Thyroid gland (tissue), 4 donors: ENCODE results near the gene TBATA. TPM values are rescaled to one million over a fixed set of nuclear protein-coding genes. Genes with fewer than 3 reads are reported as not detected.

Experiments used
- DNase-seq, 2 donors: peaks; one replicate each; pipeline ENCODE4 v3.0.0-alpha.2; 2019
- H3K27ac ChIP-seq, 3 donors: fragments of 200-600 bp; sonication (generic); 1 replicate in 2 of 3; 2 replicates in 1 of 3; pipeline ENCODE4 v1.5.1; 2016 to 2019; ENCODE audit warnings: mild to moderate bottlenecking in 1 of 3, moderate library complexity in 1 of 3
- H3K27me3 ChIP-seq: fragments of 200-600 bp; sonication (generic); one replicate; pipeline ENCODE4 v1.5.1; 2019
- H3K36me3 ChIP-seq, 2 donors: fragments of 200-600 bp; sonication (generic); one replicate each; pipeline ENCODE4 v1.5.1; 2016 to 2019
- H3K4me1 ChIP-seq, 2 donors: fragments of 200-600 bp; sonication (generic); one replicate each; pipeline ENCODE4 v1.5.1; 2017 to 2019
- H3K4me3 ChIP-seq, 3 donors: fragments of 200-600 bp; sonication (generic); replicated peaks in 1 of 3; 1 replicate in 2 of 3; 2 replicates in 1 of 3; pipeline ENCODE4 v1.5.1; 2016; ENCODE audit warnings: mild to moderate bottlenecking in 1 of 3
- H3K9me3 ChIP-seq: fragments of 200-600 bp; sonication (generic); one replicate; pipeline ENCODE4 v1.5.1; 2017
- POLR2A ChIP-seq, 2 donors: fragments of 450-650 bp; IDR thresholded peaks; one replicate each; pipeline ENCODE4 v1.6.1; 2017; ENCODE audit warnings: antibody characterized with exemption in 2 of 2, mild to moderate bottlenecking in 2 of 2, moderate library complexity in 1 of 2
- WGBS, 2 donors: methylation state at CpG; one replicate each; pipeline ENCODE4 v1.1.5; 2017; 5-methylcytosine and 5-hydroxymethylcytosine counted together
- intact Hi-C: fragments of 100-400 bp; cut with DNase I; formaldehyde crosslinking; loops from one replicate; pipeline ENCODE4 v1.15.1; 2023
- total RNA-seq, 4 donors: library from RNA; depleted of rRNA; stranded (reverse); fragments of >200 nt; gene quantifications; one replicate each; pipeline ENCODE4 v1.2.3, GENCODE V29; 2016
- TF ChIP-seq, protein P1 (sequence below), 6 experiments: fragments of 200-600 bp in 3 of 6; fragments of 450-650 bp in 3 of 6; sonication (generic) in 3 of 6; IDR thresholded peaks; one replicate each; pipeline ENCODE4 v1.5.1; 2016 to 2019; ENCODE audit warnings: antibody characterized with exemption in 6 of 6, mild to moderate bottlenecking in 2 of 6, inconsistent platforms in 1 of 6, moderate library complexity in 1 of 6

The TBATA gene
- total RNA-seq, 4 donors from 2014 or later = not detected

DNA sequence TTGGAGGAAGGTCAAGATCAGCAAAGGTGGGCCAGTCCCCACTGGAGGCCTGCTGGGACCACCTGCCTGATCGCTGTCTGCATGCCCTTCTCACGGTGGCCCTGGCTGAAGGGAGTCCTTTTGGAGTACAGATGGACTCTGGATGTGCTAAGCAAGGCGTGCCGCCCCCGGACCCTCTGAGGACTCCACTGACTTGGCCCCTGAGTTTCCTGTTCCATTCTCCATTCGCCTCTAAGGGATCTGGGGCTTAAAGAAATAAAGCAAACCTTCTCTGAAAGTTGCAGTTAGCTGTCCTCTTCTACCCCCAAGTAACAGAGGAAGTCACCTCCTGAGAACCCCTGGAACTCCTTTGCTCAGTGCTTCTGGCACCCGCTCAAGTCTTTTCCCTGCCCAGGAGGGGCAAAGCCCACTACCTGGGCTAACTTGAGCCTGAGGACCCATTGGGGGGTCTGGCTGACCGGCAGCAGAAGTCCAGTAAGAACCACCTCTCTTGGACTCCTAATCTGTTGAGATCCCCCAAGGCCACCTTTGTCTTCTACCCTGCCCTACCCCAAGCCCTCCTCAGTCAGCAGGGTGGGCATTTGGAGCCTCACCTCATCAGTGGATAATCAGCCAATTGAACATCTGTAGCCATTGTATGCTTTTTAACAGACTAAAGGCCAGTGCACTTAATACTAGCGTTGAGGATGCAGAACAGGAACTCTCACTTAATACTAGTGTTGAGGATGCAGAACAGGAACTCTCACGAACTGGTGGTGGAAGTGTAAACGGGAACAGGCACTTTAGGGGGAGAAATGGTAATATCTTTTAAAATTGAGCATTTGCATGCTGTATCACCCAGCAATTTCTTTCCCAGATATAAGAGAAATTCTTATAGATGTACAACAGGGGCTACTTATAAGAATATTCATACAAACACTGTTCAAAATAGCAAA is 2.2 kb downstream of the TBATA start:
- Histone ChIP-seq H3K27me3 (no peaks in the 10 kb centered on the region), H3K9me3 (no peaks in the 10 kb centered on the region), H3K27ac (no peak overlapping the region), H3K4me1 (no peaks in the 10 kb centered on the region), H3K36me3 (no peaks in the 10 kb centered on the region), H3K4me3 (no peak overlapping the region)
- WGBS, 2 donors = 73 to 74% methylated on average over 11 of the region's 11 CpGs
- intact Hi-C loops = no loop called here
- TF ChIP-seq POLR2A (IDR thresholded peaks at IDR 0.05) = no peak
- TF ChIP-seq, protein P1, sequence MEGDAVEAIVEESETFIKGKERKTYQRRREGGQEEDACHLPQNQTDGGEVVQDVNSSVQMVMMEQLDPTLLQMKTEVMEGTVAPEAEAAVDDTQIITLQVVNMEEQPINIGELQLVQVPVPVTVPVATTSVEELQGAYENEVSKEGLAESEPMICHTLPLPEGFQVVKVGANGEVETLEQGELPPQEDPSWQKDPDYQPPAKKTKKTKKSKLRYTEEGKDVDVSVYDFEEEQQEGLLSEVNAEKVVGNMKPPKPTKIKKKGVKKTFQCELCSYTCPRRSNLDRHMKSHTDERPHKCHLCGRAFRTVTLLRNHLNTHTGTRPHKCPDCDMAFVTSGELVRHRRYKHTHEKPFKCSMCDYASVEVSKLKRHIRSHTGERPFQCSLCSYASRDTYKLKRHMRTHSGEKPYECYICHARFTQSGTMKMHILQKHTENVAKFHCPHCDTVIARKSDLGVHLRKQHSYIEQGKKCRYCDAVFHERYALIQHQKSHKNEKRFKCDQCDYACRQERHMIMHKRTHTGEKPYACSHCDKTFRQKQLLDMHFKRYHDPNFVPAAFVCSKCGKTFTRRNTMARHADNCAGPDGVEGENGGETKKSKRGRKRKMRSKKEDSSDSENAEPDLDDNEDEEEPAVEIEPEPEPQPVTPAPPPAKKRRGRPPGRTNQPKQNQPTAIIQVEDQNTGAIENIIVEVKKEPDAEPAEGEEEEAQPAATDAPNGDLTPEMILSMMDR (IDR thresholded peaks at IDR 0.05) = no peak
- no peak for DNase-seq

DNA sequence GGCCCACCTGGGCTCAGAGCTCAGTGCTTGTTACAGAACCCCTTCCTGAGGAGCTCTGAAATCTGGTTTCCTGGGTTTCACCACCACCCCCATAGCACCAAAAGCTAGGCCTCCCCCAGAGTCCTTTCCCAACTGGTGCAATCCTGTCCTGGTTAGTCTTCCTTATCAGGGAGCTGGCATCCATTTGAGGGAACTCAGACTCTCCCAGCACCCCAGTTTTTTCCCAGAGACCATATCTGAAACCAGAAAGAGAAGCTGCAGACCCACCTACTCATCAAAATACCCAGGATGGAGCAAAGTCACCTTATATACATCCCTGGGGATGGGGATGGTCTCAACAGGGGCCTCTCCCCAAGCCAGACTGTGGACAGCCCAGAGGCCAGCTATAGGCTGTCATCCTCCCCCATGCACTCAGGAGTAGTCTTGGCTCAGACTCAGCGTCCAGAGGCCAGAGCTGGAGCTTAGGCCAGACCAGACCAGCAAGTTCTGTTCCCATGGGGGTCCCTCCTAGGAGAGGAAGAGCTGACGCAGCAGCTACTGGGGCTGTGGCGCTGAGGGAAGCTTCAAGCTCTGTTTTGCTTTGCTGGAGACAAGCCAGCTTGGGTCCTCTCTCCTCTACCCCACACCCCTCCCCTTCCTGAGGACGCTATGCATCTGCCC is 3.0 kb downstream of the TBATA start:
- Histone ChIP-seq H3K9me3 (no peaks in the 10 kb centered on the region), H3K36me3 (no peaks in the 10 kb centered on the region), H3K4me3 (no peak overlapping the region), H3K4me1 (no peaks in the 10 kb centered on the region), H3K27me3 (no peaks in the 10 kb centered on the region), H3K27ac (no peak overlapping the region)
- intact Hi-C loops = no loop called here
- 25 to 62% methylated on average over 3 to 4 of the region's 4 CpGs for WGBS, 2 donors
- no peak for TF ChIP-seq POLR2A (IDR thresholded peaks at IDR 0.05)
- no peak for DNase-seq

DNA sequence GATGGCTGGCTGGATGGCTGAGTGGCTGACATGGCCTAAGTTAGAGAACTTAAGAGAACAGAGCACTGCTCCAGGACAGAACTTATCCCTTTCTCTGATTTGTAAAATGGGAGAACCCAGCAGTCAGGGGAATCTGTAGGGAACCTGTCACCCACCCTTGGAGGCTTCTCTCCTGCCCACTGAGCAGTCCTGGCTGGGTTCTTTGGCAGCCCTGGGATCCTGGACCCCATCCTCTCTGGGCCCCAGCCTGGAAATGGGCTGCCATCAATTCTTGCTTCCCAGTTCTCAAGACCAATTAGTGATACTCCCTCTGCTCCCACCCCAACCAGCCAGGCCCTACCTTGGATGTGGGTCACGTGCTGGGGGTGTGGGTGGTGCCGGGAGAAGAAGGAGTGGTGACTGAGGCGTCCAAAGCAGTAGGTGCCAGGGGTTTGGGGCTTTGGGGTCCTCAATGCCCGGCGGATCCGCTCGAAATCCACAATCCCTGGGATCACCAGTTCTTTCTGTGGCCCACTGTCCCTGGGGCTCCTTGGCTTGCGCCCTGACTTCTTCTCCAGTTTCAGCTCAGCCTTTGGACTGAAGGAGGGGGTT is 3.6 kb downstream of the TBATA start:
- no peaks in the 10 kb centered on the region for H3K27me3 ChIP-seq
- DNase-seq = no peak
- H3K4me3 ChIP-seq = no peak overlapping the region
- H3K27ac ChIP-seq = no peak overlapping the region
- intact Hi-C loops = no loop called here
- TF ChIP-seq POLR2A (IDR thresholded peaks at IDR 0.05) = no peak
- TF ChIP-seq, protein P1 (IDR thresholded peaks at IDR 0.05) = no peak
- no peaks in the 10 kb centered on the region for H3K4me1 ChIP-seq
- no peaks in the 10 kb centered on the region for H3K9me3 ChIP-seq
- no peaks in the 10 kb centered on the region for H3K36me3 ChIP-seq
- 93 to 99% methylated on average over 8 of the region's 8 CpGs for WGBS, 2 donors

DNA sequence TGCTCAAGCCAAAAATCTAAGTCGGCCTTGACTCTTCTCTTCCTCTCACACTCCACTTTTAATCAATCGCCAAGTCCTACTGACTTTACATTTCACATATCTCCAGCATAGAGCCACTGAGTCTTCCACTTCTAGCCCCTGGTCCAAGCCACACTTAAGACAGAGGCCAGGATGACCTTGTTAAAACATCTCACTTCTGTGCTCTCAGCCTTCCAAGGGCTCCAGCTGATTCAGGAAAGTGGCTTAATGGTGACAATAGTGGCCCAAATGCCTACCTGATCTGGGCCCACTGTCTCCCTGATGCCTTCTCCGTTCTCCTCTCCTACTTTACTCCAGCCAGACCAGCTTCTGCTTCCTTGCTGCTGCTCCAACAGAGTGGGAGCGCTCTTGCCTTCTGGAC is 4.4 kb downstream of the TBATA start:
- no peak for TF ChIP-seq POLR2A (IDR thresholded peaks at IDR 0.05)
- TF ChIP-seq, protein P1 (IDR thresholded peaks at IDR 0.05) = no peak
- no peaks in the 10 kb centered on the region for H3K27me3 ChIP-seq
- no peak overlapping the region for H3K27ac ChIP-seq
- intact Hi-C loops = no loop called here
- no peak for DNase-seq
- whole genome bisulfite sequencing, 2 donors = 89 to 97% methylated on average over 4 of the region's 4 CpGs
- no peaks in the 10 kb centered on the region for H3K9me3 ChIP-seq
- H3K36me3 ChIP-seq = no peaks in the 10 kb centered on the region
- no peak overlapping the region for H3K4me3 ChIP-seq
- no peaks in the 10 kb centered on the region for H3K4me1 ChIP-seq

DNA sequence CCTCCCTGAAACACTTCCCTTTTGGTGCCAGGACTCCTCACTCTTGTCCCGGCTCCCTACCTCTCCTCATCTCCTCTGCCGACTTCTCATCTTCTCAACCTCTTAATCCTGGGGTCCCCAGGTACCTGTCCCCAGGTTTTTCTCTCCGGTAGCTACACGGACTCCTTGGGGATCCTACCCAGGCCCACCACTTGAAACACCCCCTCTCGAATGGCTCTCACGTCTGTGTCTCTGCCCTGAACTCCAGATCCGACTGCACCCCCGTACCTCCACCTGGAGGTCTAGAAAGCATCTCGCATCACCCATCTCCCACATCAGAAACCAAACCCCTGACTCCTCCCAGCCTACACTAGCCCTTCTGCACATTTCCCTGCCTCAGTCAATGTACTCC is 4.8 kb downstream of the TBATA start:
- TF ChIP-seq, protein P1 (IDR thresholded peaks at IDR 0.05) = no peak
- no peak for TF ChIP-seq POLR2A (IDR thresholded peaks at IDR 0.05)
- intact Hi-C loops = no loop called here
- H3K27ac ChIP-seq = no peak overlapping the region
- 94% methylated on average over 9 of the region's 9 CpGs for WGBS, 2 donors
- H3K36me3 ChIP-seq = no peaks in the 10 kb centered on the region
- no peak overlapping the region for H3K4me3 ChIP-seq
- H3K9me3 ChIP-seq = no peaks in the 10 kb centered on the region
- H3K27me3 ChIP-seq = no peaks in the 10 kb centered on the region
- no peaks in the 10 kb centered on the region for H3K4me1 ChIP-seq
- DNase-seq = no peak
